Activated T-cell treated with anti-CD3 and anti-CD28 coated beads, Interleukin-2, amount 50 U/mL, for 72 hours (primary cell): ENCODE results near the gene KMO. TPM values are rescaled to one million over a fixed set of nuclear protein-coding genes. Genes with fewer than 3 reads are reported as not detected.
A peak's percentile ranks its signal among the peaks of the same experiment; 100 is the strongest.

ENCODE experiments used
- ATAC-seq, 2 donors: fragments of 150-1000 bp; cut with Tn5 transposase; replicated peaks in 1 of 2; 2 replicates each; pipeline ENCODE4 v1.10.0; 2021; ENCODE audit warnings: moderate library complexity in 2 of 2, mild to moderate bottlenecking in 1 of 2
- DNase-seq, 2 donors: peaks; one replicate each; pipeline ENCODE4 v3.0.0; 2021 to 2022; ENCODE audit warnings: mixed read lengths in 1 of 2
- H3K27ac Mint-ChIP-seq: one replicate; pipeline ENCODE4 v1.8.0; 2022; ENCODE audit warnings: mild to moderate bottlenecking, moderate library complexity, mixed read lengths
- H3K27me3 Mint-ChIP-seq: one replicate; pipeline ENCODE4 v1.8.0; 2022; ENCODE audit warnings: low read depth, mixed read lengths
- H3K36me3 Mint-ChIP-seq, 2 donors: one replicate each; pipeline ENCODE4 v1.8.0; 2022; ENCODE audit warnings: mixed read lengths in 2 of 2, mild to moderate bottlenecking in 1 of 2; ENCODE audit not compliant: insufficient read depth in 2 of 2
- H3K4me1 Mint-ChIP-seq: one replicate; pipeline ENCODE4 v1.8.0; 2022; ENCODE audit warnings: low read depth, mixed read lengths
- H3K4me3 Mint-ChIP-seq, 2 donors: one replicate each; pipeline ENCODE4 v1.8.0; 2022; ENCODE audit warnings: mild to moderate bottlenecking in 2 of 2, mixed read lengths in 2 of 2, moderate library complexity in 2 of 2
- H3K9me3 Mint-ChIP-seq, 2 donors: one replicate each; pipeline ENCODE4 v1.8.0; 2022; ENCODE audit warnings: mixed read lengths in 2 of 2
- total RNA-seq, 2 donors: library from RNA; stranded (reverse); gene quantifications; one replicate each; pipeline ENCODE4 v1.2.3, GENCODE V29; 2022

Gene KMO
- total RNA-seq, 2 donors from 2014 or later, result 0.21 TPM; not detected in 1

DNA sequence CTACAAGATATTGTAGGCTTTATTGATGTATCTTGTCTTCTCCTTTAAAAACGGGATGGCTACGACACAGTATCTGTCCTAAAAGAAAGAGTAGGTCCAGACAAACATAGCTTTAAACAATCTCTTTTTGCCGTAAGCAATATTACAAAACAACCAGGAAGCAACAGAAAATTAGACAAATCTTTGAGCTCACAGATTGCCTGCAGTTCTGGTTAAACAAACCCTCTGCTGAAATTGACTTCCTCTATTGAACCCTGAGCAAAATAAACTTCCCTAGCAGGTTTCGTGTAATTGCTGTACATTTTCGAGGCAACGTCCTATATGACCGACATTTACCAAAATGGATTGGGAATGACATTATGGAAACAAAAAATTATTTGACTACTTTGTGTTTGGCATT lies 57.3 kb downstream of the KMO start:
- ATAC-seq (no peak), DNase-seq (no peak)
- H3K9me3 Mint-ChIP-seq, result no peaks in the 10 kb centered on the region
- H3K4me3 Mint-ChIP-seq, result no peak overlapping the region
- peaks cover 34% of the 10 kb centered on the region for H3K4me1 Mint-ChIP-seq
- no peak overlapping the region for H3K27ac Mint-ChIP-seq
- H3K36me3 Mint-ChIP-seq, result peaks cover 0 to 4% of the 10 kb centered on the region in 2 donors
- no peaks in the 10 kb centered on the region for H3K27me3 Mint-ChIP-seq

DNA sequence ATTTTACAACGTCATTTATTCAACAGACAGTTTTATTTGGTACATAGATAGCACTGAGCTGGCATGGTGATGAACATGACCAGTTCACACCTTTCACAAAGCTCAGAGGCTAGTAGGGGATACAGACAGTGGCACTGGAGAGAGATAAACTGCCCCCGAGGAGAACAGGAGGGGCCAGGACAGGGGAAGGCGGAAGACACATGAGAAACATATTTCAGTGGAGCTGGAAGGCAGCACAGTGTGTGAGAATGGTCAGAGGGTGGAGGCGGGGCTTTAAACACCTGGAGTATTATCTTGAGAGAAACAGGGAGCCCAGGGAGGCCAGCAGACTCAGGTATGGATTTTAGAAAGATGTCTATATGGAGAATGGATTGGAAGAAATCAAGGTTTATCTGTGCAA lies 58.5 kb downstream of the KMO start:
- H3K4me3 Mint-ChIP-seq, result peak overlapping the region in 1 of 2 donors; percentile 9
- H3K9me3 Mint-ChIP-seq, result no peaks in the 10 kb centered on the region
- ATAC-seq (no peak), DNase-seq (no peak)
- no peaks in the 10 kb centered on the region for H3K27me3 Mint-ChIP-seq
- H3K27ac Mint-ChIP-seq, result peak overlapping the region; percentile 16
- peaks cover 0 to 6% of the 10 kb centered on the region in 2 donors for H3K36me3 Mint-ChIP-seq
- peaks cover 34% of the 10 kb centered on the region for H3K4me1 Mint-ChIP-seq

DNA sequence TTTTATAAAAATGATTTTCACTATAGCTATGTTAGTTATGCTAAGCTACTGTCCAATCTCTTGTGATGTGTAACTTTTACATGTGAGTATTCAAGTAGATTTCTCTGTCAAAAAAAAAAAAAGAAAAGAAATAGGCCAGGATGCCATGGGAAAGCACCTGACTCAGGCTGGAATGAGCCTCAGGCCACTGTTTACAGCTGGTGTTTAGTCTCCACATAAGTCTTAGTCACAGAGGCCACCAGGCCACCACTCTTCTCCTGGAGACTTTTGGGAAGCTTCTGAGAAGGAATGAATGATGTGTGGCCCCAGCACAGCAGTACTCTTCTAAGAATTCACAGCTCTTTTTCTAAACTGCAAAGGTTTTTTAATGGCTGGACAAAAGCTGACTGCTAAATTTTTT lies 59.1 kb downstream of the KMO start:
- Mint-ChIP-seq H3K4me3 (peak overlapping the region; percentile 28 to 55), H3K27me3 (no peaks in the 10 kb centered on the region), H3K36me3 (peaks cover 0 to 6% of the 10 kb centered on the region in 2 donors), H3K27ac (peak overlapping the region; percentile 67), H3K9me3 (no peaks in the 10 kb centered on the region), H3K4me1 (peaks cover 34% of the 10 kb centered on the region)
- DNase-seq, result no peak
- ATAC-seq, result peak in 1 of 2 donors; percentile 19

DNA sequence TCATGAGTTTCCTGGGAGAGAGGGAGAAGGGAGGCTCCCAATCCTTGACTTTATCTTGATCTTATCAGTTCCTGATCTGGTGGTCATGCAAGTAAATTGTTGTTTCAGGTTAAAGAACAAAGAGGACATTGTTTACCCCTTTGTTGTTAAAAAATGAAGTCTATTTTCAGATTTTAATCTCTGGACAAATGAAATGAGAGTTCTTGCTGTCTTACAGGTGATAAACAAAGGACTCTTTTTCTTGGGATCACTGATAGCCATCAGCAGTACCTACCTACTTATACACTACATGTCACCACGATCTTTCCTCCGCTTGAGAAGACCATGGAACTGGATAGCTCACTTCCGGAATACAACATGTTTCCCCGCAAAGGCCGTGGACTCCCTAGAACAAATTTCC lies 59.6 kb downstream of the KMO start:
- Mint-ChIP-seq H3K27me3 (no peaks in the 10 kb centered on the region), H3K27ac (peak overlapping the region; percentile 67)

DNA sequence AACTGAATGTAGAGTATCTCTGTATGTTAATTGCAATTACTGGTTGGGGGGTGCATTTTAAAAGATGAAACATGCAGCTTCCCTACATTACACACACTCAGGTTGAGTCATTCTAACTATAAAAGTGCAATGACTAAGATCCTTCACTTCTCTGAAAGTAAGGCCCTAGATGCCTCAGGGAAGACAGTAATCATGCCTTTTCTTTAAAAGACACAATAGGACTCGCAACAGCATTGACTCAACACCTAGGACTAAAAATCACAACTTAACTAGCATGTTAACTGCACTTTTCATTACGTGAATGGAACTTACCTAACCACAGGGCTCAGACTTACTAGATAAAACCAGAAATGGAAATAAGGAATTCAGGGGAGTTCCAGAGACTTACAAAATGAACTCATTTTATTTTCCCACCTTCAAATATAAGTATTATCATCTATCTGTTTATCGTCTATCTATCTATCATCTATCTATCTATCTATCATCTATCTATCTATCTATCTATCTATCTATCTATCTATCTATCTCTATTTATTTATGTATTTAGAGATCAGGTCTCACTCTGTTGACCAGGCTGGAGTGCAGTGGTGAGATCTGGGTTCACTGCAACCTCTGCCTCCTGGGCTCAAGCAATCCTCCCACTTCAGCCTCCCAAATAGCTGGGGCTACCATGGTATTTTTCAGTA lies 60.2 kb downstream of the KMO start:
- ATAC-seq, result peak; percentile 98
- DNase-seq, result peak in 1 of 2 donors; percentile 12
- H3K4me1 Mint-ChIP-seq, result peaks cover 34% of the 10 kb centered on the region
- H3K27ac Mint-ChIP-seq, result peak overlapping the region; percentile 67
- H3K9me3 Mint-ChIP-seq, result no peaks in the 10 kb centered on the region
- H3K36me3 Mint-ChIP-seq, result peaks cover 0 to 6% of the 10 kb centered on the region in 2 donors
- H3K4me3 Mint-ChIP-seq, result peak overlapping the region; percentile 39 to 55
- H3K27me3 Mint-ChIP-seq, result no peaks in the 10 kb centered on the region

More for the DNA sequence above, 59.6 kb downstream of the KMO start:
- Mint-ChIP-seq H3K4me3 (peak overlapping the region; percentile 28 to 55), H3K9me3 (no peaks in the 10 kb centered on the region), H3K4me1 (peaks cover 34% of the 10 kb centered on the region), H3K36me3 (peaks cover 0 to 6% of the 10 kb centered on the region in 2 donors)
- no peak for DNase-seq
- ATAC-seq, result no peak

- Mint-ChIP-seq H3K4me1 (peaks cover 34% of the 10 kb centered on the region), H3K27me3 (no peaks in the 10 kb centered on the region), H3K36me3 (peaks cover 0 to 6% of the 10 kb centered on the region in 2 donors), H3K4me3 (peak overlapping the region in 1 of 2 donors; percentile 39), H3K9me3 (no peaks in the 10 kb centered on the region), H3K27ac (peak overlapping the region; percentile 67)
- DNase-seq (no peak), ATAC-seq (no peak)
These were observed 61.0 kb downstream of the KMO start for GRCh38 chr1:241593186-241593585.

- ATAC-seq (no peak), DNase-seq (no peak)
- Mint-ChIP-seq H3K36me3 (peaks cover 5 to 9% of the 10 kb centered on the region in 2 donors), H3K27ac (no peak overlapping the region), H3K9me3 (no peaks in the 10 kb centered on the region), H3K4me3 (no peak overlapping the region), H3K27me3 (no peaks in the 10 kb centered on the region), H3K4me1 (peaks cover 35% of the 10 kb centered on the region)
These were observed 64.5 kb downstream of the KMO start for GRCh38 chr1:241596633-241597032.

- DNase-seq, result no peak
- Mint-ChIP-seq H3K27me3 (no peaks in the 10 kb centered on the region), H3K9me3 (peaks cover 0 to 2% of the 10 kb centered on the region in 2 donors), H3K36me3 (peaks cover 5 to 20% of the 10 kb centered on the region in 2 donors), H3K4me3 (no peak overlapping the region), H3K4me1 (peaks cover 26% of the 10 kb centered on the region), H3K27ac (no peak overlapping the region)
- ATAC-seq, result no peak
These were observed 66.1 kb downstream of the KMO start for GRCh38 chr1:241598249-241598648.

DNA sequence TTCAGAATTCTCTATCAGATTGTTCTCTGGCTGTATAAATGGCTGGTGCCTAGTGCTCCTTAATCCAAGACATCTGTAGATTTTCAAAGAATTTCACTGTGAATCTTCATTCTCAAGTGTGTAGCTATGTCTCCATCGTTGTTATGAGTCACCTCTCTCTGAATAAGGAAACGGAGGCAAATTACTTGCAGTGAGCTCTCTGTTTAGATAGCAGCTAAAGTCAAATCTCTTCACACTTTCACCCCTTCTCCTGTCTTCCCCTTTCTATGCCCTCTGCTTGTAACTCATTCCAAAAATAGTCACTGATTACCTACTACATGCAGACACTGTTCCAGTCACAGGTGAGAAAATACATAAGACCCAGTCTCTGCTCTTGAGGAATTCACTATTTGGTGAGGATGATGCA lies 68.3 kb downstream of the KMO start:
- peak; percentile 47 to 72 for ATAC-seq
- Mint-ChIP-seq H3K4me1 (peaks cover 35% of the 10 kb centered on the region), H3K27me3 (no peaks in the 10 kb centered on the region), H3K9me3 (peaks cover 0 to 2% of the 10 kb centered on the region in 2 donors), H3K27ac (no peak overlapping the region), H3K36me3 (peaks cover 5 to 16% of the 10 kb centered on the region in 2 donors), H3K4me3 (peak overlapping the region; percentile 0 to 25)
- no peak for DNase-seq

DNA sequence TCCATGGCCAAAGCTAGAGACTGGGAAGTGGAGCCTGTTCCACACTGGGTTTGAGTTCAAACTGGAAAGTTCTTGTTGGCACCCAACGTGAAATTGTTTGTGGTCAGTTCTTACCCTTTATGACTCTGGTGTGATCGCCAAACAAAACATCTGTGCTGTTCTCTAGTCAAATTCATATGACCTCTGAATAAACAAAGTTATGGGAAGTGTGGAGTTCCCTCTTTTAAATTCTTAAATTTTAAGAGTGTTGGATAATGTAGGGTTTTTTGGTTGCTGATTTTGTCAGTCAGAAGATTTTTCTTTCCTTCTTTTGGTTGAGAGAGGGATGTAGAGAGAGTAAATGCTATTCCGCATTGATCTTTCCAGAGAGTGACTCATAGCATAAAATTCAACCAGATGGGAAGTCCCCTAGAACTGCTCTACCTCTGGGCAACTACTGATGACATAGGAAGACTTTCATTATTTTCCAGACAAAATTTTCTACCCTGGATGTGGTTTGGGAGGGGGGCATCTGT lies 71.6 kb downstream of the KMO start:
- Mint-ChIP-seq H3K27ac (no peak overlapping the region), H3K4me3 (no peak overlapping the region), H3K9me3 (peaks cover 0 to 2% of the 10 kb centered on the region in 2 donors), H3K4me1 (peaks cover 45% of the 10 kb centered on the region), H3K36me3 (peaks cover 6 to 16% of the 10 kb centered on the region in 2 donors), H3K27me3 (no peaks in the 10 kb centered on the region)
- ATAC-seq (no peak), DNase-seq (no peak)

GRCh38 chr1:241605146-241605805 lies 73.1 kb downstream of the KMO start:
- Mint-ChIP-seq H3K27me3 (no peaks in the 10 kb centered on the region), H3K9me3 (peaks cover 0 to 2% of the 10 kb centered on the region in 2 donors), H3K4me1 (peaks cover 44% of the 10 kb centered on the region), H3K27ac (no peak overlapping the region), H3K36me3 (peaks cover 6 to 16% of the 10 kb centered on the region in 2 donors), H3K4me3 (no peak overlapping the region)
- DNase-seq, result no peak
- no peak for ATAC-seq

- Mint-ChIP-seq H3K4me3 (no peak overlapping the region), H3K9me3 (peaks cover 0 to 2% of the 10 kb centered on the region in 2 donors), H3K27me3 (no peaks in the 10 kb centered on the region), H3K27ac (no peak overlapping the region), H3K4me1 (peaks cover 34% of the 10 kb centered on the region), H3K36me3 (peaks cover 1 to 15% of the 10 kb centered on the region in 2 donors)
- DNase-seq, result no peak
- ATAC-seq, result no peak
These were observed 74.4 kb downstream of the KMO start for GRCh38 chr1:241606544-241606943.

GRCh38 chr1:241607497-241607896 lies 75.3 kb downstream of the KMO start:
- H3K4me1 Mint-ChIP-seq, result peaks cover 35% of the 10 kb centered on the region
- no peak overlapping the region for H3K4me3 Mint-ChIP-seq
- no peak for DNase-seq
- no peaks in the 10 kb centered on the region for H3K9me3 Mint-ChIP-seq
- H3K36me3 Mint-ChIP-seq, result peaks cover 1 to 5% of the 10 kb centered on the region in 2 donors
- H3K27ac Mint-ChIP-seq, result no peak overlapping the region
- no peaks in the 10 kb centered on the region for H3K27me3 Mint-ChIP-seq
- no peak for ATAC-seq
